NCI-H524 (cell line): ENCODE measurements around the gene ABCA9.

ENCODE experiments used
- DNase-seq, 2 experiments: peaks; one replicate each; lab custom pipeline; 2025; lab: John Stamatoyannopoulos, UW

Gene ABCA9

DNA sequence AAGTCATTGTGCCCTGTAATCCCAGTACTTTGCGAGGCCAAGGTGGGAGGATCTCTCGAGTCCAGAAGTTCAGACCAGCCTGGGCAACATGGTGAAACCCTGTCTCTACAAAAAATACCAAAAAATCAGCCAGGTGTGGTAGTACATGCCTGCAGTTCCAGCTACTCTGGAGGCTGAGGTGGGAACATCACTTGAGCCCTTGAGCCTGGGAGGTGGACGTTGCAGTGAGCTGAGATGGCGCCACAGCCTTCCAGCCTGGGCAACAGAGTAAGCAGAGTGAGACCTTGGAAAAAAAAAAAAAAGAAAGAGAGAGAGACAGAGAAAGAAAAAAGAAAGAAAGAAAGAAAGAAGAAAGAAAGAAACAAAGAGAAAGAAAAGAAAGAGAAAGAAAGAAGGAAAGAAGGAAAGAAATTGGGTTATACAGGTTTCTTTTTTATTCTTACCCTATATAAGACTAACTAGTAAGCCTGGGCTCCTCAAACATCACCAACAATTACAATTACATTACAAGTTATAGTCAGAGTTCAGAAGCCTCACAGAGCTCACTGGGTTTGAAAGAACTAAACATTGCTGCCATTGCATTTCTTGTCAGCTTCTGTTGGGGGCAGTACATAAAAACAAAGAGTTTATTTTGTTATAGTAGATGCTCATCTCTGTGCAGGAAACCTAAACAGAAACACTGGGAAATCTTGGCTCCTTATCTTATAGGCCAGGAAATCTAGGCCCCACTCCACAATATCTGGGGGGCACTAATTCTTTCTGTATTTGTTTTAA is 6.7 kb upstream of the ABCA9 start:
- no peak for DNase-seq

DNA sequence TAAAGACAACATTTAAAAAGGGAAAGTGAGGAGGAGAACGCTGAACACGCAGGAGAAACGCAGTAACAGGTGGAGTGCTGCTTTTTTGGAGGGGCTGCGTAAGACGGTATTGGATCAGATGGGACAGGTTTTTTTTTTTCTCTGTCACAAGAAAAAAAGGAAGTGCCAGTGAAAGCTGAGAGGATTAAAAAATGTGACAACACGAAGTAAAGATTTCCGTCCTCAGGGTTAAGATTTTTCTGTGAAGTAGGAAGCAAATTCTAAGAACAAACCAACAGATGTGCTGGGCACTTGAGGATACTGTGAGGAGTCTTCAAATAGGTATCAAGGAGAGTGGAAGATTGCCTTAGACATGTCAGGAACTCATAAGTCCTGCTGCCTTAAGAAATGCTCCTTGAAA is 5.8 kb upstream of the ABCA9 start:
- DNase-seq: peak; percentile 78 to 94

DNA sequence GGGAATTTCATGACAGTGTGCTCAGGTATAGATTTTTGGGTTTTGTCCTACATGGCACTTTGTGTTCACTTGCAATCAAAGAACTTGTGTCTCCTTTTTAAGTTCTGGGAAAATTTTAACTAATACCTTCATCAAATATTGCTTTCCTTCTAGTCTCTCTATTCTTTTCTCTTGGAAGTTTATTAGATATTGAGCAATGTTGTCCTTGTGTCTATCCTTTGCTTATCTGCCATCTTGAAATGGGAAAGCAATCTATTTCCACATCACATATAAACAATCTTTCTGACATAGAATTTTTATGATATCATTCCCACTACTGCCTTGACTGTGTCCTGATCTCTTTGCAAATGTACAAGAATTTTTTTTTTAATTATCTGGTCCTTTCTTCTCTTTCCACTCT is 4.4 kb upstream of the ABCA9 start:
- DNase-seq: no peak

DNA sequence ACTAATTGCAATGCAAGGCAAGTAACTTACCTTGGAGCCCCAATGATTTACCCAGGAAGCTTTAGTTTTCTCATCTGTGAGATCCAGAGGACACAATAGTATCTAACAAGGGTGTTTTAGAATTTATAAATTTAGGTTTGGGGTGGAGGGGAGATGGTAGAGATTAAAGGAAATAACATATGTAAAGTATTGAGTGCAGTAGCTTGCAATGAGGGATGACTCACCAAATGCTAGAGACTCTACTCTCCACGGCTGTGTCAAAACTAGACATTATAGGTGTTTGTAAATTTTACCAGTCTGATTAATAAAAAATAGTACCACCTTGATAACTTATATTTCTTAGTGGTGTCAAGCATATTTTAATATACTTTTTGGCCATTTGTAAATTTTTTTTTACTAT is 3.7 kb upstream of the ABCA9 start:
- no peak for DNase-seq

DNA sequence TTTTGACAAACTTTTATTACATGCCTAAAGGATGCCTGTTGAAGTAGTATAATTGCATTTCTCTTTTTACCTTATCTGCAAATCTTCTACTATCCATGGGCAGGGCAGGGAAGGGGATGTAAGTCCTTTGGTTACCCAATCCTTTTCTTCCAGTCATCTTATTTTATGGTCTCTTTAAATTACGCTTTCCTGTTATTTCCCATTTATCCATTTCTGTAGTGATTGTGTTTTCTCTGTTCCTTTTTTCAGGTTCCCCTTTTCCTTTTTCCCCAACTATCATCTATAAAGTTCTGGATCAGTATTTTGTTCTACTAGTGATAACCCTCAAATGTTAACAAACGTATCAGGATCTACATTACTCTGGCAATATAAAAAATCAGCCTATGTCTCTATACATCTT is 3.3 kb upstream of the ABCA9 start:
- no peak for DNase-seq

DNA sequence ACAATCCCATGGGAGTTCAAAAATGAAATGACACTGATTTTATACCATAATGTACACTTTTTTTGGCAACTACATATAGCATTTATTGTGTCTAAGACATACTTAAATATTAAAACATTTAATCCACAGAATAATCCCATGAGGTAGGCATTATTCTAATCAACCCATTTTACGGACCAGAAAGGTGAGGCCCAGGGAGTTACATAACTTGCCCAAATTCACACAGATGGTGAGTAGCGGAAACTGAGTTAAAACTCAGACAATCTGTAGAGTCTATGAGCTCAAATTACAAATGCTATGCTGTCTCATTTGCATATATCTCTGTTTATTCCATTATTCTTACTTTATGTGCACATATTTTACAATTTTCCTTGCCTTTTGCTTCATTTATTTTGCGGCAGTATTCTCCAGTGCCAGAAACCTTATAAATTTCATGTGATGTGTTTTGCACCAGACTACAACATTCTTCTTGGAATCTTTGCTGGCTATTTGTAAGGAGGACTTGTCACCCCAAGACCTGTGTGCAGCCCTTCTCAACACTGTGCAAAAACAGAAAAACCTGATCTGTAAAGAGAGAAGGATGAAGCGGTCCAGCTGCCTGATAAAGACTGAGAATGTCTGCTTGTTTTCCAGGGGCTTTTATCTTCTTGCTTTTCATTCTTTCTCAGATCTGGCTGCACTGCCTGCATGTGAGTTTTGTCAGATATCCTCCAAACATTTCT is 2.3 kb upstream of the ABCA9 start:
- no peak for DNase-seq

DNA sequence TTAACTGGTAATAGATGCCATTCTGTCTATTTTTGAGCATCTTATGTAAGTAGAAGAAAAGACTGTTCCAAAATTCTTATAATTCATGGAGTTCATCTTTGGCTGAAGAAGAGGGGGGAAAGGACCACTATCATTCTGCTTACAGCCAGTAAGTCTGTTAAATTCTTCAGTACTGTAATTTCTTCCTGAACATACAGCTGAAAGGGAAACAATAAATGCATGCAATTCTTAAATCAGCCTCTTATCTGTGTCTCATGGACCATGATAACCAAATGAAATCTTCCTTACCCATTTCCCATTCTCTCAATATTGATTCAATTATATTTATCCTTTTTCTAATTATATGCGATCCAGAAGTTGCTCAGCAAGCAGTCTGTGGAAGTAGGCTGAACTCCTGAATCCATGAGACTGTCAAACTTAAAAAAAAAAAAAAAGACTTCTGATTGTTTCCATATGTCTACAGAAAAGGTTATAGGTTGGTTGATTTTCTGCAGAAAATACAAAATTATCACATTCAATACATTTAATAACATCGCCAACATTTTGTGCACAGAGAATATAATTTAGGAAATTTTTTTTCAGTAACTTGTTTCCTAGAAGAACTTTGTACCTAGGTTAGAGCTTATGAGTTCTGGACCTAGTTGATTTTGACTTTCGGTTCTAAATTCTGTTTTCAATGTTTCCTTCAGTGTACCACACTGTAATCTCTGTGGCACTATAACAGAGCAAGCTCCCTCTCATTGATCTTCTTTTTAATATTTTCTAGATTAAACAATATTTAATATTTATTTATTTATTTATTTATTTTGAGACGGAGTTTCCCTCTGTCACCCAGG is 1.2 kb upstream of the ABCA9 start:
- no peak for DNase-seq

DNA sequence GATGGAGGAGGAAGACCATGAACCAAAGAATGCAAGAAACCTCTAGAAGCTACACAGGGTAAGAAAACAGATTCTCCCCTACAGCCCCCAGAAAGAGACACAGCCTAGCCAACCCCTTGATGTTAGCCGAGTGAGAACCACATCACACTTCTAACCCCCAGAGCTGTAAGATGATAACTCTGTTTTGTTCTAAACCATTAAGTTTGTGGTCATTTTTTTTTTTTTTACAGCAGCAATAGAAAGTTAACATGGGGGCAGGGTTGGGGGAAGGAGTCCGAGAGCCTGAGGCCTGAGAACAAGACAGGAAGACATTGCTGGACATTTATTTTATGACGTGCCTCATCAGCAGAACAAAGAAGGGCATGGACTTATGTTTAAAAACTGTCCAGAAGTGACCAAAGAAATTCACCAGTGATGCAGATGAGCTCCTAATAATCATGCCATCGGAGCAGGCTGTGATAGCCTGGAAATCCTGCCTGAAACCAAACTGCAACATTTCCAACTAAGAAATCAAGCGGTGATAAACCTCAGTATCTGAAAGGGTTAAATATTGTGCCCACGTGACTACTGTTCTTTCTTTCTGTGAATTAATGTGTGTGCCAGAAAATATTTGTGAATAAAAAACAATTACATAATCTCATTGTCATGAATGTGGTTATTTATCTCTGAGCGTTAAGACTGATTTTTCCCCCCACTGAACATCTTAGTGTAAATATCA is 1.1 kb downstream of the ABCA9 start:
- no peak for DNase-seq

DNA sequence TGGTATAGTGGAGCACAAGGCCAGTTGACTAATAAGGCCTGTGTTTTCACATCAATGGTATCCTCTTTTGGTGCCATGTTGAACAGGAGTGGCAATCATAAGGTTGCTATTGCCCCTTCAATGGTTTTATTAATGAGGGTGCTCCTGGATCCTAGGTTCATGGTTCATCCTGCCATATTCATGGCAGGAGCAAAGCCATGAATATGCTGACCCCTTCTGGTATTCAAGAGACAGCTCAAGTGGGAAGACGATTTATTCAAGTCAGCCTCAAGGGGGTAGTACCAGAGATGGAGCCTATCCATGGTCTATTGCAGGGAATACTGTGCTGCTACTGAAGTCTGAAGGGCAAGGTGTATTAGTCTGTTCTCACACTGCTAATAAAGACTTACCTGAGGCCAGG is 2.6 kb downstream of the ABCA9 start:
- peak in 1 of 2 experiments; percentile 27 for DNase-seq

DNA sequence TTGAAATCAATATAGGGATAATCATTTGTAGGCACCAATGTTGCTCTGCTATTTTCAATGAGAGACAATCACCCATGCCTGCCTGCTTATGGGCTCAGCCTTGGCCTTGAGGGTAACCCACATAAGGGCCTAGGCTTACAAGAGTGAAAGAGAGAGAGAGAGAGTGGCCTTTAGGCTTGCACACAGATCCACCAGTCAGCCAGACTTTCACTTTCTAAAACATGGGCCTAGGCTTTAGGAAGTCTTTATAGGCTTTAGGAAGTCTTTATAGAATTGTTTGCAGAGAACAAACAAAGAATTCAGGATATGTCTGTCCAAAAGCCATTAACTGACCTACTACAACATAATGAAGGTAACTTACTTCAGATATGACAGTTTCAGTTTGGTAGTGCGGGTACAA is 3.4 kb downstream of the ABCA9 start:
- no peak for DNase-seq

DNA sequence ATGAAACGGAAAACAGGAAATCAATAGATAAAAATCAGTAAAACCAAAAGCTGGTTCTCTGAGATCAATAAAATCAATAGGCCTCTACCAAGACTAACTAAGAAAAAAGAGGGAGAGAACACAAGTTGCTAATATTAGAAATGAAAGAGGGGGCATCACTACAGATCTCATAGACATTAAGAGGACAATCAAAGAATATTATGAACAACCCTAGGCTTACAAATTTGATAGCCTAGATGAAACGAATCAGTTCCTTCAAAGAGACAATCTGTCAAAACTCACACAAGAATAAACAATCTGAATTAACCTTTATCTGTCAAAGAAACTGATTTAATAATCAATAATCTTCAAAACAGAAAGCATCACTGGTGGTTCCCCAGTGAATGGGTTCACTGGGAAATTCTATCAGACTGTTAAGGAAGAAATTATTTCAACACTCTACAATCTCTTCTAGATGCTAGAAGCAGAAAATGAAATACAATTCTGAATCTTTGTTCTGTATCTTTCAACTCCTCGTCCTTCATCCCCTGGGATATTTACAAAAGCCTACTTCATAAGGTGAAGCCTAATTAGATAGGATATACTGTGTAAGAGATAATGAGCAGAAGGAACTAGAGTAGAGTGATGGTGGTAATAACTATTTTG is 4.4 kb downstream of the ABCA9 start:
- no peak for DNase-seq

DNA sequence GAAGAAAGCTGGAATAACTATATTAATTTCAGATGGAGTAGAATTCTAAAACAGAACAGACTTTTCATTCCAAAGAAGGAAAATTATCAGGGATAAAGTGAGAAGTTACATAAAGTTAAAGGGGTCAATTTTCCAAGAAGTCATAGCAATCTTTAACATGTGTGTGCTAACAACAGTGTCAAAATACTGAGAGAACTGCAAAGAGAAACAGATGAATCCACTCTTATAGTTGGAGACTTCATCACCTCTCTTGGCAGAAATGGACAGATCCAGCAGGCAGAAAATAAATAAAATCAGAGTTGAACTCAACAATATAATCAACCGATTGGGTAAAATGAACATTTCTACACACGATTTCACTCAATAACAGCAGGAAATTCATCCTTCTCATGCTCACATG is 5.4 kb downstream of the ABCA9 start:
- DNase-seq: no peak

DNA sequence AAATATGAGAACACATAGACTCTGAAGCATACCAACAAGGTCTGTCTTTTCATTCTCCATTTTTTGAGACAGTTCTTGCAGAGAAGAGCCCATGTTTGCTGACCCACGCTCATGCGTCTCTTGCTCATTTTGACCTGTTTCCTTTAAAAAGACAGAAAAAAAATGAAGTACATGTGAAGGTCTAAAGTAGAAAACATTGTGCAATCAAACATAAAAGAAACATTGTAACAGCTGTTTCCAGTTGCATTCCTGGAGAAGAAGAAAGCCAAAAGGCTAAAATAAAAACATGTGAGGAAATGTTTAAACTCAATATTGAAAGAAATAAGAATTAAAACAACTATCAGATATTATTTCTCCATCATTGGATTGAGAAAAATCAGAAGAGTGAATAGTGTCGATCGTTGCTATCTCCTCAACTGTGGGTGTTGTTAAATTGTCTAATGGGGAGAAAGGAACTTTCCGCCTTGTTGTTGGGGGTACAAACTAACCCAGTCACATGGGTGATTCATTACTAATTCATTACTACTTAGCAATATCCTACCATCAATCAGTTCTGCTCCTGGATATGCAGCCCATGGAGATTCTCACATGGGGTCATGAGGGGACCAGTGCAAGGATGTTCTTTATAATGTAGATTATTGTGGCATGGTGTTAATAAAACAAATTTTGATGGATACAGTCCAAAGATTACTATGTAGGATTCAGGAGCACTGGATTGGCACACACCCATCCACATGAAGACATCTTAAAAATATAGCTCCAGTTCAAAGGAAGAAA is 9.5 kb downstream of the ABCA9 start:
- DNase-seq: no peak

DNA sequence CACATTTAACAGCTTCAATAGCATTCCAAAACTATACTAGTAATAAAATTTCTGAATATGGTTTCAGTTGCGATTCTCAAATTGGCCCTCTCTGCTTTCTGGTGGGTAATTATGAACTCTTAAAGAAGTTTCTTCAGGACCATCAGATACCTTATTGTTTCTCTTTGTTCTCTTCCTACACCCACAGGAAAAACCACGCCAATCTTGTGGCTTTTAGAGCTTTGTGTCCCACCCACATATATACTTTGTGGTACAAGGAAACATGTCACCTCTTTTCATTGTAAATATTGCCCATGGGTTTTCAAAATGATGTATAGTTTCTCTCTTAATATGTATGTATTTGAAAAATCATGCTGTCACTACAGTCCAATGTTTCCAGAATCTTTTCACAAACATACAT is 12.1 kb downstream of the ABCA9 start:
- DNase-seq: no peak

DNA sequence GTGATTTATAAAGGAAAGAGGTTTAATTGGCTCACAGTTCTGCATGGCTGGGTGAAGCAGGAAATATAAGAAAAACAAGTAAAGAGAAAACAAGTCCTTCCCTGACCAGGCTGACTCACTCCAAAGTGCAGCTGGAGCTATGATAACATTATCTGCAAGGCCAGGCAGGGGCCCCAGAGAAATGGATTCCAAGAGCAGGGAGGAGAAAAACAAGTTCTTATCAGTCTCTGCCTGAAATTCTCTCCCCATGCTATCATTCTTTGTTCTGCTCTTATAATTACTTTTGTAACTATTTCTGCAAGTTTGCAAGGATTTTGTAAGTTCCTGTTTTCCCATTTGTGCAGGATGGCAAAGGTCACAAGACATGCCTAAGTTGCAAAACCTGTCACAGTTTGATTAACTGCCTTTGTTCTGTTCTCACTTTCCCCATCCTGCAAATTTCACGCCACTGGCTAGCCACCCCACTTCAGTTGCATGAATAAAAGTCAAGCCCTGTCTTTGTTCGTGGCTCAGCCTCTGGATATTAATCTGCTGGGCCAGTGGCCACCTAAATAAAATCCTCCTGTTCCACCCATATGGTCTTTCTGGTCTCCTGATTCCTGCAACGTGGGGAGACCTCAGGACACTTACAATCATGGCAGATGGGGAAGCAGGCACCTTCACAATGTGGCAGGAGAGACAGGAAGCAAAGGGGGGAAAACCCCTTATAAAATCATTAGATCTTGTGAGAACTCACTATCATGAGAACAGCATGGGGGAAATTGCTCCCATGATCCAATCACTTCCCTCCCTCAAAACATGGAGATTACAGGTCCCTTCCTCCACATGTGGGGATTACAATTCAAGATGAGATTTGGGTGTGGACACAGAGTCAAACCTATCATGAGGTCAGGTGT is 13.1 kb downstream of the ABCA9 start:
- DNase-seq: no peak

DNA sequence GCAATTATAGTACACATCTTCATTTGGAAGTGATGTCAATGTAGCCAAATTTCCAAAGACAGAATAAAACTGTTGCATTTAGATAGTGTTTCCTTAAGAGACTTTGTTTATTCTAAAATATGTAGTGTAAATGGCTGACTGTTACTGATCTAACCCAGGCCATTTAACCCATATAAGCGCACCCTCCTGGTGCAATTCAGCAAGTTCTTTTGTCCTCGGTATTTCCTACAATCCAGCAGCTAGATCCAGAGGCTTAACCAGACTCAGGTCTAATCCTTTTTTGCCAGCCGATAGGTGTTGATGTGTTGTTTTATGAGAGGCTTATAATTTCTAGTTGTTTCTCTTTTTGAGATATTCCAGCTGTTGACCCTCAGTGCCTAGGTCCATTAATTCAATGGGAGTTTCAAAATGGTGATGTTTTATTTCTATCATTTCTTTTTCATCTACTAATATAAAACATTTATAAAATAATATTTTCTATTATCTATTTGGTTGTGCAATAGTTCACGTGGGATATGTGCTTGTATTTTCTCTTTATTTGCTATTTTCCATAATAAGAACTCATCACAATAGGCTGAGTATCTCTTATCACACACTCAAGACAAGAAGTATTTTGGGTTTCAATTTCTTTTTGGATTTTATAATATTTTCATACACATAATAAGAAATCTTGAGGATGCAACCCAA is 14.5 kb downstream of the ABCA9 start:
- no peak for DNase-seq

DNA sequence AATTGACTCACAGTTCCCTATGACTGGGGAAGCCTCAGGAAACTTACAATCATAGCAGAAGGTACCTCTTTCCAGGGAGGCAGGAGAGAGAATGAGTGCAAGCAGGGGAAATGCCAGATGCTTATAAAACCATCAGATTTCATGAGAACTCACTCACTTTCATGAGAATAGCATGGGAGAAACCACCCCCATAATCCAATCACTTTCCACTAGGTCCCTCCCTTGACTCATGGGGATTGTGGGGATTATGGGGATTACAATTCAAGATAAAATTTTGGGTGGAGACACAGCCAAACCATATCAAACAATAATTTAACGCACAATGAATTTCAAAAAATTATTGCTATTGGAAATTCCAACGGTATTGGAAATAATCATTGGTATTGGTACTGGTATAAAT is 15.1 kb downstream of the ABCA9 start:
- no peak for DNase-seq

DNA sequence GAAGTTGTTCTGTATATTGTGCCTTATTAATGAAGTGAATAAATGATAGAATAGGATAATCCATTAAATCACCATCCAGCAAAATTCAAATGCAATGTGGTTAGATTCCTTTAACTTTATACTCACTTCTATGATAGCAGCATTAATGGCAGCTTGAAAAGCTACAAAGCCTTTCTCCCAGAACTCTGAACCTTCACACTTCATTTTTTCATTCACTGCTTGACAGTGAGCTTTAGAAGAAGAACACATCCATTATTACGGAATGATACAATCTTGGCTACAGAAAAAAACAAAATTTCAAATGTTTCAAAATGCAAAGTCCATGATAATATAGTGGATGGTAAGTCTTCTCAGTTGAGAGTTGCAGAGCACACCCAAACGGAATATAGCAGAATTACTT is 16.4 kb downstream of the ABCA9 start:
- DNase-seq: no peak

DNA sequence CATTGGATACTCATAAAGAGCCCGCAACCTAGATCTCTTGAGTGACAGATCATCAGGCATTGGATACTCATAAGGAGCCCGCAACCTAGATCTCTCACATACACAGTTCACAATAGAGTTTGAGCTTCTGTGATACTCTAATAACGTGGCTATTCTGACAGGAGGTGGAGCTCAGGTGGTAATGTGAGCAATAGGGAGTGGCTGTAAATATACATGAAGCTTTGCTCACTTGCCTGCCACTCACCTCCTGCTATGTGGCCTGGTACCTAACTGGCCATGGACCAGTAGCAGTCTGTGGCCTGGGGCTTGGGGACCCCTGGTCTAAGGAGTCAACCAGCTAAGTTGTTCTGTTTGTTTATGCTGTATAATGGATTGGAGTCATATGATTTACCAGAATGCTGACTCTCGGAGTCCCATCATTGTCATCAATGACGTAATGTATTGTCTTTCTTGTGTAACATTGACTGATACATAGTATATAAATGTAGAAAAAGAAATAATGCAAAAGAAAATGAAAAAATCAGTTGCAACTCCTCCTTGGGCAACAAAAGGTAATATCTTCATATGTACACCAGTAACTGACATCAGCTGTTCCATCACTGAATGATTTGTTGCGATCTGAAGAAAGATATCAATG is 17.5 kb downstream of the ABCA9 start:
- DNase-seq: no peak
